ENCODE measurements around the gene YPEL3.
A peak's percentile ranks its signal among the peaks of the same experiment; 100 is the strongest.
"Not testable (repeated sequence)": the region's sequence is repeated elsewhere in the genome, so short reads cannot be mapped to it uniquely, and the experiment has no call there.

The YPEL3 gene

DNA sequence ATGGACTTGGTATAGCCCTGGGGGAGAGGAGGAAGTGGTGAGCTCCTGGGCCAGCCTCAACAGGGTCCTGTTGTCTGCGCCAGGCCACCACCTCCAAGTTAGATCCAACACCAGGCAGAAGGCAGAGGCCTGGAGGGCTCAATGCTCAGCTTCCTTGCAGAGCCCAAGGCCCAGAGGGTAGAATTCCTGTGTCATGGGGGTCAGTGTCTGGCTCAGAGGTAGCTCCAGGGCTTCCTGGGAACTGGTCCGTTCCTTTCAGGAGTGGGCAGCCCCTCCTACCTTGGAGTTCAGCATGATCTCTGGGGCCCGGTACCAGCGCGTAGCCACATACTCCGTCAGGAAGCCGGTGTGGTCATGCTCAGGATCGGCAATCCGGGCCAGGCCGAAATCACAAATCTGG, 21.8 kb upstream of the YPEL3 start:
- DNase-seq (ENCODE audit: low read depth in 2 of 2), result no peak

DNA sequence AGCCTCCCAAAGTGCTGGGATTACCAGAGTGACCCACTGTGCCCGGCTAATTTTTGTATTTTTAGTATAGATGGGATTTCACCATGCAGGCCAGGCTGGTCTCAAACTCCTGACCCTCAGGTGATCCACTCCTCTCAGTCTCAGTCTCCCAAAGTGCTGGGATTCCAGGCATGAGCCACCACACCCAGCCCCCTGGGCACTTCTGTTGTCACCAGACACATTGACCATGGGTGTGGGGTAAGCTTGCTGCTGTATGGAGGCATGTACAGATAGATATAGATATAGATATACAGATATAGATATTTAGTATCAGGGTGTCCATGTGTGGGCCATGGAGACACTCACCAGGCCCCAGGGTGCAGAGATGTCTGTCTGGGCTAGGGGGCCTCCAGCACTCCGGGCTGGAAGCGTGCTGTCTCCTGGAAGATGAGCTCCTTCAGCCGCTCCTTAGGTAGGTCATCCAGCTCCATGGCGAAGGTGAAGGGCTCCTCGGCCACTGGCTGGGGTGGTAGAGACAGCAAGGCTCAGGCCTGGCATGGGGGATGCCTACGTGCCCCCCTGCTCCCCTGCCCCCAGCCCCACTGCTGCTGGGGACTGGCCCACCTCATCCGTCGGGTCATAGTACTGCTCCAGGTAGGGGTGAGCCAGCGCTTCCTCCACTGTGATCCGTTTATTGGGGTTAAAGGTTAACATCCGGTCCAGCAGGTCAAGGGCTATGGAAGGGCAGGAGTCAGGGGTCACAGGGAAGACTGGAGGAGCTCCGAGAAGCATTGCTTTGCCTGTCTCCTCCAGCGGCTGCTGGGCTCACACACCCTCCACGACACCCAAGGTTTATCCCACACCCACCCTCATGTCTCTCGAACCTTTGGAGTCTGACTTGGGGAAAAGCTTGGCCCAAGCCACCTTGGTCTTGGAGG, 20.5 kb upstream of the YPEL3 start:
- DNase-seq (ENCODE audit: low read depth in 2 of 2), result no peak

DNA sequence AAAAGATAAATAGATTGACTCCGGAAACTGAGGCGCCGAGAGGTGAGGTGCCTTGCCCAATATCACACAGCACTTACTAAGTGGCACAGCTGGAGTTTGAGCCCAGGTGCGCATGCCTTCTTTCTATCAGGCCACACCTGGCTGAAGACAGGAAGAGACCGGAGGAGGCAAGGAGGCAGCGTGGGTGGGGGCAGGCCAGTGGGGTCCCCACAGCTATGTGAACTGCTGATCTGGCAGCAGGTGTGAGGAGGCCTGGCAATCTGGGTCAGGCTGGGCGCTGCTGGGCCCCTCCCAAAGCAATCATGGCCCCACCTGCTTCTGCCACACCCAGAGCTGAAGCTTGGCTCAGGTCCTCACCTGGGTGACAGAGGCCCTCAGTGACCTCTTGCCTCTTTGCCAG, 19.2 kb upstream of the YPEL3 start:
- no peak for DNase-seq (ENCODE audit: low read depth in 2 of 2)

DNA sequence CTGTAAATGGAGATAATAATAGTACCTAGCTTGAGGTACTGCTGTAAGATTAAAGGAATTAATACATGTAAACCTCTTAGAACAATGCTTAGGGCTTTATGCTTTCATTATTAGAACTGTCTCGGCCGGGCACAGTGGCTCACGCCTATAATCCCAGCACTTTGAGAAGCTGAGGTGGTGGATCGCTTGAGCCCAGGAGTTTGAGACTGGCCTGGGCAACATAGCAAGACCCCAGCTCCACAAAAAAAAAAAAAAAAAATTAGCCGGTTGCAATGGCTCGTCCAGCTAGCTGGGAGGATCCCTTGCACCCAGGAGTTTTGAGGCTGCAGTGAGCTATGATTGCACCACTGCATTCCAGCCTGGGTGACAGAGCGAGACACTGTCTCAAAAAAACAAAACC, 18.8 kb upstream of the YPEL3 start:
- not testable (repeated sequence) for DNase-seq (ENCODE audit: low read depth in 2 of 2)

- no peak for DNase-seq (ENCODE audit: low read depth in 2 of 2)
These were observed 18.4 kb upstream of the YPEL3 start for GRCh38 chr16:30114411-30114810.

- no peak for DNase-seq (ENCODE audit: low read depth in 2 of 2)
These were observed 17.8 kb upstream of the YPEL3 start for GRCh38 chr16:30113711-30114333.

GRCh38 chr16:30113031-30113710, 17.2 kb upstream of the YPEL3 start, which contains the start of gene GDPD3:
GDPD3 (minus strand) TSS chr16:30113537; CDS start chr16:30113478, 59 bp downstream.
- no peak for DNase-seq (ENCODE audit: low read depth in 2 of 2)

- no peak for DNase-seq (ENCODE audit: low read depth in 2 of 2)
These were observed 16.4 kb upstream of the YPEL3 start for GRCh38 chr16:30112197-30113030.

DNA sequence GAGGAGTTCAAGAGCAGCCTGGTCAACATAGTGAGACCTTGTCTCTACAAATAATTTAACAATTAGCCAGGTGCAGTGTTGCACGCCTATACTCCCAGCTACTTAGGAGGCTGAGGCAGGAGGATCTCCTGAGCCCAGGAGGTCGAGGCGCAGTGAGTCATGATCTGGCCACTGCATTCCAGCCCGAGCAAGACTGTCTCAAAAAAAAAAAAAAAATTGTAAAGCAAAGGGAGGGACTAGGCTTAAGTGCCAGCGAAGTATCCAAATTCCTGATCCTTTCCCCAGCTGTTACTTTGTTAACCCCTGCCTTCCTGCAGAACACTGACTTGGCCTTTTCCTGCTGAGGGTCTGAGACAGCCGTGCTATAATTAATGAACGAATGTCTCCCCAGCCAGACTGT, 14.6 kb upstream of the YPEL3 start:
- DNase-seq (ENCODE audit: low read depth in 2 of 2), result no peak

- DNase-seq (ENCODE audit: low read depth in 2 of 2), result no peak
These were observed 12.2 kb upstream of the YPEL3 start for GRCh38 chr16:30108059-30108850.

DNA sequence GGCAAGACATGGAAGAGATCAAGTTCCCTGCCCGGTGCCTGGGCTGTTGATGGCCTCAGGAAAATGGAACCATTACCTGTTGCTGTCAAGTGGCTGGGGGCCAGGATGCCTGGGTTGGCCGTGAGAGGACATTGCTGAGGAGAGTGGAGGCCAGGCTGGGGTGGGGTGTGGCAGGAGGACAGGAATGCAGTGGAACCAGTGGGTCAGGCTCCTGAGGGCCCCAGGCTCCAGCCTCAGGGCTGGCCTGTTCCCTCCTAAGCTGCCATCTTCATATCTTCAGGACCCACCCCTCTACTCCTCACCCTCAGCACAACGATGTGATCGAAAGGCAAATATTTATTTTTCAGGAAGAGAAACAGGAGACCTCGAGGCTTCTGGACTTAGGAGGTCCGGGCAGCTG, 8.5 kb upstream of the YPEL3 start:
- no peak for DNase-seq (ENCODE audit: low read depth in 2 of 2)

DNA sequence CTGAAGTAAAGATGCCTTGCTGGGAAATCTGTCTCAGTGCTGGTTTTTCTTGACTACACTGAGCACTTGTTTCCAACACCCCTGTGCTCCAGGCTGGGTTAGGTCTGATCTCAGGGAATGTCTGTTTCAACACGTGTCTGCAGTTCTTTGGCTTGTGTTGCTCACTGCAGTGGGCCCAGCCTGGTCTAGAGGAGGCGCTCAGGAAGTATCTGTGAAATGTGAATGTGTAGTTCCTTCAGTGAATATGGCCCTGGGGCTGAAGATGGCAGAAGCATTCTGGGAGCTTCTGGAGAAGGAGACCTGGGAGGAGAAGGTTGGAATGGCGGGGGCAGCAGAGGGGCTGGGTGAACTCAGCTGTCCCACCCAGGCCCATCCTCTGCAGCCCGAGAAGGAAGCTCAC, 8.1 kb upstream of the YPEL3 start:
- DNase-seq (ENCODE audit: low read depth in 2 of 2), result no peak

DNA sequence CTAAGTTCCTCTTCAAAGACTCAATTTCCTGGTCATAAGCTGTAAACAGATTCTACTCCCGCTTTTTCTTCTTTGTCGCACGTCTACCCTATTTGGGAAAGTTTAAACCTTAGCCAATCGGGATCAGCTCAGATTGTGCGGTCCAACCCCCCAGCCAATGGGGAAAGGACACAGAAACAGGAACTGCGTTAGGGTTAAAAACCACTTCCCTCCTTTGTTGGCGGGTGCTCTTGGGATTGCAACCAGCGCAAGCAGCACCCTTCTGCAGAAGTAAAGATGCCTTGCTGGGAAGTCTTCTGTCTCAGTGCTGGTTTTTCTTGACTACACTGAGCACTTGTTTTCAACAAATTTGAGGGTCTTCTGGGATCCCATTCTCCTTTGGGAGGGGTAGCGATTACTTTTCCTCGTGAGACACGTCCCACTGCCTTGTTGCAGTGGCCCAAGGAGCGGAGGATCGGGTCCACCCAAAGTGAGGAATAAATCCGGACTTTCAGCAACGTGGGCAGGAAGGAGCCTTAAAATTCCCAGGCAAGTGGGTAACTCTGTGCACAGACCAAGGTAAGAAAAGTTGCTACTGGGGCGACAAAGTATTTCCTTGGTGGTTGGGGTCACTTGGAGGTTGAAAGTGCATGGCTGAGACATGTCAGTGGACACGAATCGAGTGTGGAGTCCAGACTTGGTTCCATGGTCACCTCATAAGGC, 1.0 kb upstream of the YPEL3 start:
- no peak for DNase-seq (ENCODE audit: low read depth in 2 of 2)

DNA sequence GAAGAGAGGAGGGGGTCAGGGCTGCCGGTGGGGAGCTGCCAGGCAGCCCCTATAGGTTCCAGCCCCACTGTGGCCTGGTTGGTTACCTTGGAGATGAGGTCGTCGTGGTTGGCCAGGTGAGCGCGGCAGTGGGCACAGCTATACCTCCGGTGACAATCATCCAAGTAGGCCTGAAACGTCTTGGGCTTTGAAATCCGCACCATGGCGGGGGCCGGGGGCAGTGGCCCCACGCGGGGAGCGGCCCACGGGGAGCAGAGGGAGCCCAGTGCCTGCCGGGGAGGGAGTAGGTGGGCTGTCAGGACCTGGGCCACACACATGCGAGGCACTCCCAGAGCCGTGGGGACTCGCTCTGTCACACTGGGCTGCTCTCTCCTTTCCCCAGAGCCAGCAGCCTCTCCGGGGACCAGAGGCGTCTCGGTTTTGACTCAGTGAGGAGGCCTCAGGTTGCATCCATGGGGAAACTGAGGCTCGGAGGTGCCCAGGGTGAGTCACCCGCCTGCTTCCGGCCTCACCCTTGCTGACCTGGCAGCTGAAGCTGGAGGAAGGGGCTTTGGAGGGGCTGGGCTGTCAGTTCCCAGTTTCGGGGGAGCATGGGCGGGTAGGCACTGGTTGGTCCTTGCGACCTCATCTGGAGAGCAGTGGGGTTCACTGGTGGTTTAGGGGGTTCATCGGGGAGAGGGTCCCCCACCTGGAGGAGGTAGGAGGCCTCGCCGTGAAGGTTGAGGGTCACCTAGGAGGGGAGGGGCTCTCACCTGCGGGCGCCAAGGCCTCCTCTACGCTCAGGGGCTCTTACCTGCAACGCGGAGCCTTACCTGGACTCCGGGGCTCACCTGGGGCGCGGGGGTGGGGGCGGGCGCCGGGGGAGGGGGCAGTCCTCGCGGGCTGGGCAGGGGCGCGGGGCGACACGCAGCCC, 591 bp downstream of the YPEL3 start:
- DNase-seq (ENCODE audit: low read depth in 2 of 2), result no peak

DNA sequence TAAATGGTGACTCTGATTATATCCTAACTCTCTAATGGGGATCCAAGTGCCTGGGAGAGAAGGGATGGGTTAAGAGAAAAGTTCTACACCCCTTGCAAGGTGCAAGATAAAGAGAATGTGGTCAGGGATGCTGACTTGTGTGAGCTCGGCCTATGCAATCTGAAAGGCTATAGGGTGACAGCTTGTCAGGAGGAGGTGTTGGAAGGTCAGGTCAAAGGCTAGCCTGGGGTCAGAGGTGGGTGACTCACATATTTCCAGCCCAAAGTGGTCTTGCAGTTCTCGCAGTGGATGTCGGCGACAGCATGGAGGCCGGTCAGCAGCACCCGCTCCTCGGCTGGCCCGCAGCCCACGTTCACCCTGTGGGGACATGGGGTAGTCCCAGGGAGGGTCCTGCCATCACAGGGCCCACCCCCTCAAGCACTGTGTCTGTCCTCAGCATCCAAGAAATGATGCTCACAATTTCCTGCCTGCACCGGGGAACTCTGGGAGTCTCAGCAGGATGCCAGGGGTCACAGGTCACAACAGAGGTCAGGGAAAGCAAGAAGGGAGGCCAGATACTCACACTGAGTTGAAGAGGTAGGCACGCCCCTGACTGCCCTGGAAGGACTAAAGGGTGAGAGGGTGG, 1.4 kb downstream of the YPEL3 start:
- DNase-seq (ENCODE audit: low read depth in 2 of 2), result no peak

DNA sequence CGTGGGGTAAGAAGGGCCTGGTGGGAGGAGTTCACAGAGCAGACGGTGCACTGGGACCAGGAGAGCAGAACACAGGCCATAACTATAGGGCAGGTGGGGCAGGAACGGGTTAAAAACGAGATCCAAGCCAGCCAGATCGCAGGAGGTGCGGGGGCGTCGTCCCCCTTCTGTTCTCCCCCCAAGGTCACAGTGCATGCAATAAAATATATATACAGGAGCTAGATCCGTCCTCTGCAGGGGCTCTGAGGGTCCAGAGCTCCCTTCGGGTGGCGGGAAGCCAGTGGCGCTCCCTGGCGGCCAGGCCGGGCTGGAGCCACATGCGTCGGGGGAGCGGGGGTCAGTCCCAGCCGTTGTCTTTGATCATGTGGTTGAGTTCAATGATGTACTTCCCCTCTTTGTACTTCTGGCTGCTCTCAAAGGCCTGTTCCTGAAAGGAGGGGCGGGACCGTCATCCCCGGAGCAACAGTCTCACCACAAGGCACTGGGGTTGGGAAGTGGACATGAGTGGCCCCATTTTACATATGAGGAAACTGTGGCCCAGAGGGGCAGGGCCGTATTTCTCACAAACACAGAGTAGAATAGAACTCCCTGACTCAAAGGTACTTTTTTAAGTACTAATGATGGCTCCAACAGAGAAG, 3.5 kb downstream of the YPEL3 start:
- DNase-seq (ENCODE audit: low read depth in 2 of 2), result no peak

DNA sequence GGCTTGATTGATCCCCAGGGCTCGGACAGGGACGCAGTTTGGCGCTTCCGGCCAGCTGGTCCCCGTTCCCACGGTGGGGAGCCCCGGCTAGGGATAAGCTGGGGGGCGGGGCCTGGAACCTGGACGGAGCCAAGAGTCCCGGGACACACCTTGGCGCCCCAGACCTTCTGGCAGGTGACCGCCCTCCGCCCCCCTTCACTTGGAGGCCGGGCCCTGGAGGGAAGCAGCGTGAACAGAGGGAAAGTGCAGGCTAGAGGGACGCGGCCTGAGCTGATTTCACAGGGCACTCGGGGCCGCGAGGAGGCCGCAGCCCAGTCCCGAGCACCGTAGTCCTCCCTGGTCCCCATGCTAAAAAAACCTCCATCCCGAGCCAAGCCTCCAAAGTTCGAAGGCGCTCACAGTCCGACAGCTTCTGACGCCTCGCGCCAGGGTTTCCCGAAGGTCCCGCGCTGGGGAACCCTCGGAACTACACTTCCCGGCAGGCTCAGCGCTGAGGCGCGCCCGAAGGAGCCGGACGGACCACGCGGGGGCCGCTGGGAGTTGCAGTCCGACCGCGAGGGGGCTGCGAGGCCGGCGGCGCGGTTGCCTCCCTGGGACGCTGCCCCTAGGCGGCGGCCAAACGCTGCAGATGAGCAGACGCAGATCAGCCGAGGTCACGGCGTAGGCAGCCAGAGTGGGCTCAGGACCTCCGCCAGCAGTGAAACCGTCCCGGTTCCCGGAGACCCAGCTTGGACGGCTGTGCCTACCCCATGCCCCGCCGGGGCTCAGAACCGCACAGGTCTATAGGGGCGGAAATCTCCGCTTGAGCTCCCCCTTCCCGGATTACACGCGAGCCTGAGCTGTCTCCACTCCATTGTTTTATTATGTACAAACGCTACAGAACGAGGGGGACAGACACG, 4.3 kb downstream of the YPEL3 start, which contains the start of gene TBX6:
Gene TBX6, minus strand, starts transcription at position 451 of the 899 bp plus-strand sequence. CDS start 731 bp downstream, outside the sequence.
- DNase-seq (ENCODE audit: low read depth in 2 of 2), result peak; percentile 82 to 86
